Astrocyte of the cerebellum (primary cell): ENCODE measurements around the gene TSPAN4.

Experiments
- DNase-seq: peaks from one replicate; pipeline ENCODE4 v3.0.0-alpha.2; 2011; ENCODE audit warnings: low read depth
- H3K4me3 ChIP-seq: 2 replicates; pipeline ENCODE4 v1.5.1; 2011; ENCODE audit warnings: mild to moderate bottlenecking, low read depth, low read length, moderate library complexity
- CTCF ChIP-seq: IDR thresholded peaks from 2 replicates; pipeline ENCODE4 v1.5.1; 2012; ENCODE audit warnings: low read length, low read depth, moderate library complexity, mild to moderate bottlenecking; ENCODE audit errors: missing control alignments
- in situ Hi-C: cut with HindIII; loops from 2 replicates; pipeline ENCODE4 v1.10.0; 2017; ENCODE audit warnings: low sequenced_read_pairs

The TSPAN4 gene

GRCh38 chr11:870127-870413, 27.4 kb downstream of the TSPAN4 start:
- in situ Hi-C loops: no loop called here
- TF ChIP-seq CTCF: peak; percentile 9
- no peak for DNase-seq
- H3K4me3 ChIP-seq: no peak overlapping the region

GRCh38 chr11:870418-870817, 27.8 kb downstream of the TSPAN4 start:
- no peak overlapping the region for H3K4me3 ChIP-seq
- in situ Hi-C loops: no loop called here
- no peak for DNase-seq
- no peak for TF ChIP-seq CTCF

- TF ChIP-seq CTCF: no peak
- DNase-seq: no peak
- H3K4me3 ChIP-seq: no peak overlapping the region
- in situ Hi-C loops: no loop called here
Measured at GRCh38 chr11:871472-871871, 28.8 kb downstream of the TSPAN4 start.

- DNase-seq: no peak
- H3K4me3 ChIP-seq: no peak overlapping the region
- TF ChIP-seq CTCF: no peak
- in situ Hi-C loops: no loop called here
Measured at GRCh38 chr11:872799-873198, 30.1 kb downstream of the TSPAN4 start.

GRCh38 chr11:873706-874105, 31.1 kb downstream of the TSPAN4 start:
- in situ Hi-C loops: no loop called here
- no peak for TF ChIP-seq CTCF
- DNase-seq: no peak
- H3K4me3 ChIP-seq: no peak overlapping the region

GRCh38 chr11:875203-875602, 32.6 kb downstream of the TSPAN4 start:
- in situ Hi-C loops: no loop called here
- no peak for DNase-seq
- no peak overlapping the region for H3K4me3 ChIP-seq
- TF ChIP-seq CTCF: no peak

GRCh38 chr11:875769-876301, 33.2 kb downstream of the TSPAN4 start:
- no peak overlapping the region for H3K4me3 ChIP-seq
- DNase-seq: no peak
- no peak for TF ChIP-seq CTCF
- in situ Hi-C loops: no loop called here
